H9 (cell line): Measurements from ENCODE around the gene MUSTN1. TPM values are rescaled to one million over a fixed set of nuclear protein-coding genes. Genes with fewer than 3 reads are reported as not detected.
A peak's percentile ranks its signal among the peaks of the same experiment; 100 is the strongest.

Experiments used
- DNase-seq: peaks from one replicate; pipeline ENCODE4 v3.0.0-alpha.2; 2017
- H2AFZ ChIP-seq: one replicate; pipeline ENCODE4 v1.6.1; 2013; ENCODE audit warnings: mild to moderate bottlenecking, low read length, control low read depth, moderate library complexity
- H2AK5ac ChIP-seq: 2 replicates; pipeline ENCODE4 v1.6.1; 2013; ENCODE audit warnings: low read length, control low read depth, mixed read lengths; ENCODE audit not compliant: insufficient read length
- H2BK120ac ChIP-seq: one replicate; pipeline ENCODE4 v1.6.1; 2013; ENCODE audit warnings: low read depth, mild to moderate bottlenecking, low read length, control low read depth, inconsistent platforms; ENCODE audit not compliant: poor library complexity, severe bottlenecking
- H2BK12ac ChIP-seq: 2 replicates; pipeline ENCODE4 v1.6.1; 2013; ENCODE audit warnings: low read length, control low read depth, mixed read lengths, low read depth; ENCODE audit not compliant: insufficient read length
- H2BK15ac ChIP-seq: 2 replicates; pipeline ENCODE4 v1.6.1; 2013; ENCODE audit warnings: low read depth, low read length, control low read depth
- H2BK20ac ChIP-seq: one replicate; pipeline ENCODE4 v1.6.1; 2013; ENCODE audit warnings: low read depth, mild to moderate bottlenecking, low read length, control low read depth, inconsistent platforms; ENCODE audit not compliant: poor library complexity, severe bottlenecking
- H2BK5ac ChIP-seq: 2 replicates; pipeline ENCODE4 v1.6.1; 2013; ENCODE audit warnings: low read length, control low read depth, mixed read lengths; ENCODE audit not compliant: insufficient read length
- H3K14ac ChIP-seq: 2 replicates; pipeline ENCODE4 v1.6.1; 2013; ENCODE audit warnings: low read length, control low read depth; ENCODE audit not compliant: insufficient read depth
- H3K18ac ChIP-seq: 2 replicates; pipeline ENCODE4 v1.6.1; 2013; ENCODE audit warnings: low read depth, mild to moderate bottlenecking, mixed read lengths, low read length, control low read depth; ENCODE audit not compliant: insufficient read length
- H3K23ac ChIP-seq: 2 replicates; pipeline ENCODE4 v1.6.1; 2013; ENCODE audit warnings: low read length, control low read depth, mixed read lengths, low read depth; ENCODE audit not compliant: insufficient read length
- H3K23me2 ChIP-seq: 2 replicates; pipeline ENCODE4 v1.6.1; 2013; ENCODE audit warnings: low read depth, mild to moderate bottlenecking, mixed read lengths, low read length, control low read depth; ENCODE audit not compliant: insufficient read length, poor library complexity, severe bottlenecking
- H3K27ac ChIP-seq: 2 replicates; pipeline ENCODE4 v1.5.1; 2013; ENCODE audit warnings: low read length, control low read depth, mixed read lengths, low read depth; ENCODE audit not compliant: insufficient read length
- H3K27me3 ChIP-seq: 2 replicates; pipeline ENCODE4 v1.6.1; 2013; ENCODE audit warnings: low read length, control low read depth, inconsistent platforms; ENCODE audit not compliant: insufficient read depth
- H3K4ac ChIP-seq: 2 replicates; pipeline ENCODE4 v1.6.1; 2013; ENCODE audit warnings: low read depth, mild to moderate bottlenecking, control low read depth, inconsistent platforms, low read length, moderate library complexity
- H3K4me1 ChIP-seq: 2 replicates; pipeline ENCODE4 v1.6.1; 2013; ENCODE audit warnings: low read length, control low read depth, inconsistent platforms; ENCODE audit not compliant: insufficient read depth
- H3K4me2 ChIP-seq: 2 replicates; pipeline ENCODE4 v1.6.1; 2013; ENCODE audit warnings: low read length, control low read depth, mixed read lengths; ENCODE audit not compliant: insufficient read length, insufficient read depth
- H3K56ac ChIP-seq: 2 replicates; pipeline ENCODE4 v1.6.1; 2013; ENCODE audit warnings: low read depth, mild to moderate bottlenecking, mixed read lengths, low read length, control low read depth; ENCODE audit not compliant: insufficient read length
- H3K79me1 ChIP-seq: 2 replicates; pipeline ENCODE4 v1.6.1; 2013; ENCODE audit warnings: low read depth, mild to moderate bottlenecking, moderate library complexity, low read length, control low read depth, inconsistent platforms; ENCODE audit not compliant: insufficient read depth, poor library complexity, severe bottlenecking
- H3K79me2 ChIP-seq: 2 replicates; pipeline ENCODE4 v1.6.1; 2013; ENCODE audit warnings: low read length, control low read depth, inconsistent platforms; ENCODE audit not compliant: insufficient read depth
- H3K9ac ChIP-seq: 2 replicates; pipeline ENCODE4 v1.6.1; 2013; ENCODE audit warnings: low read length, control low read depth, mixed read lengths; ENCODE audit not compliant: insufficient read length; ENCODE audit errors: extremely low read depth
- H3K9me3 ChIP-seq: one replicate; pipeline ENCODE4 v1.6.1; 2013; ENCODE audit warnings: low read depth, low read length, inconsistent platforms; ENCODE audit not compliant: control insufficient read depth
- H3T11ph ChIP-seq: one replicate; pipeline ENCODE4 v1.6.1; 2013; ENCODE audit warnings: mild to moderate bottlenecking, low read length, control low read depth, inconsistent platforms
- H4K20me1 ChIP-seq: one replicate; pipeline ENCODE4 v1.6.1; 2013; ENCODE audit not compliant: control insufficient read depth, insufficient read length, insufficient read depth
- H4K5ac ChIP-seq: 2 replicates; pipeline ENCODE4 v1.6.1; 2013; ENCODE audit warnings: low read depth, mild to moderate bottlenecking, mixed read lengths, low read length, control low read depth; ENCODE audit not compliant: insufficient read length
- H4K8ac ChIP-seq: replicated peaks from 2 replicates; pipeline ENCODE4 v1.6.1; 2013; ENCODE audit warnings: low read length, control low read depth, mixed read lengths, low read depth; ENCODE audit not compliant: insufficient read length
- H4K91ac ChIP-seq: 2 replicates; pipeline ENCODE4 v1.6.1; 2013; ENCODE audit warnings: low read depth, mild to moderate bottlenecking, moderate library complexity, mixed read lengths, low read length, control low read depth; ENCODE audit not compliant: insufficient read length
- H3K27ac Mint-ChIP-seq, 3 experiments: 2 replicates in 2 of 3; 3 replicates in 1 of 3; pipeline ENCODE4 v1.8.0; 2020 to 2021; ENCODE audit warnings: mixed read lengths in 3 of 3, mild to moderate bottlenecking in 1 of 3, moderate library complexity in 1 of 3
- H3K27me3 Mint-ChIP-seq: 2 replicates; pipeline ENCODE4 v1.8.0; 2021; ENCODE audit warnings: low read depth, mild to moderate bottlenecking, moderate library complexity, mixed read lengths
- H3K36me3 Mint-ChIP-seq, 3 experiments: 2 replicates in 2 of 3; 3 replicates in 1 of 3; pipeline ENCODE4 v1.8.0; 2020 to 2021; ENCODE audit warnings: low read depth in 3 of 3, mixed read lengths in 3 of 3; ENCODE audit not compliant: insufficient read depth in 1 of 3
- H3K4me1 Mint-ChIP-seq, 2 experiments: 2 replicates each; pipeline ENCODE4 v1.8.0; 2020; ENCODE audit warnings: mixed read lengths in 2 of 2
- H3K4me3 Mint-ChIP-seq, 2 experiments: 2 replicates in 1 of 2; 3 replicates in 1 of 2; pipeline ENCODE4 v1.8.0; 2020 to 2021; ENCODE audit warnings: mild to moderate bottlenecking in 2 of 2, mixed read lengths in 2 of 2, moderate library complexity in 1 of 2
- H3K9me3 Mint-ChIP-seq, 2 experiments: 2 replicates in 1 of 2; 3 replicates in 1 of 2; pipeline ENCODE4 v1.8.0; 2020; ENCODE audit warnings: mild to moderate bottlenecking in 2 of 2, mixed read lengths in 2 of 2, moderate library complexity in 1 of 2
- whole genome bisulfite sequencing: extraction: QIAGEN DNeasy Blood & Tissue Kit; methylation state at CpG from one replicate; pipeline ENCODE4 v1.1.7; 2013; ENCODE audit warnings: missing lambda C conversion rate, low lambda C conversion rate, mixed read lengths; ENCODE audit not compliant: insufficient read length; ENCODE audit errors: extremely low coverage; 5-methylcytosine and 5-hydroxymethylcytosine counted together
- total RNA-seq: library from RNA; stranded (reverse); gene quantifications from 2 replicates; pipeline ENCODE4 v1.2.1, GENCODE V29; 2021
- TF ChIP-seq, protein P1 (sequence below): fragments of 200-600 bp; sonication (generic); conservative IDR thresholded peaks from 3 replicates; pipeline ENCODE4 v1.8.0; 2021; ENCODE audit warnings: antibody characterized with exemption, mild to moderate bottlenecking

The MUSTN1 gene
- total RNA-seq, 1 experiment from 2014 or later = 0.72 TPM

GRCh38 chr3:52852419-52852818 is 17.6 kb upstream of the MUSTN1 start:
- no peak overlapping the region for H2BK12ac ChIP-seq
- Mint-ChIP-seq H3K4me1 (peaks cover 2 to 3% of the 10 kb centered on the region in 2 experiments), H3K27ac (peak overlapping the region in 1 of 3 experiments; percentile 41; a peak in 1 of 7 replicates), H3K4me3 (no peak overlapping the region), H3K27me3 (no peaks in the 10 kb centered on the region), H3K36me3 (peaks cover 14 to 36% (median 27%) of the 10 kb centered on the region in 3 experiments), H3K9me3 (no peaks in the 10 kb centered on the region; a peak in 1 of 5 replicates)
- no peak overlapping the region for H4K91ac ChIP-seq
- TF ChIP-seq, protein P1, sequence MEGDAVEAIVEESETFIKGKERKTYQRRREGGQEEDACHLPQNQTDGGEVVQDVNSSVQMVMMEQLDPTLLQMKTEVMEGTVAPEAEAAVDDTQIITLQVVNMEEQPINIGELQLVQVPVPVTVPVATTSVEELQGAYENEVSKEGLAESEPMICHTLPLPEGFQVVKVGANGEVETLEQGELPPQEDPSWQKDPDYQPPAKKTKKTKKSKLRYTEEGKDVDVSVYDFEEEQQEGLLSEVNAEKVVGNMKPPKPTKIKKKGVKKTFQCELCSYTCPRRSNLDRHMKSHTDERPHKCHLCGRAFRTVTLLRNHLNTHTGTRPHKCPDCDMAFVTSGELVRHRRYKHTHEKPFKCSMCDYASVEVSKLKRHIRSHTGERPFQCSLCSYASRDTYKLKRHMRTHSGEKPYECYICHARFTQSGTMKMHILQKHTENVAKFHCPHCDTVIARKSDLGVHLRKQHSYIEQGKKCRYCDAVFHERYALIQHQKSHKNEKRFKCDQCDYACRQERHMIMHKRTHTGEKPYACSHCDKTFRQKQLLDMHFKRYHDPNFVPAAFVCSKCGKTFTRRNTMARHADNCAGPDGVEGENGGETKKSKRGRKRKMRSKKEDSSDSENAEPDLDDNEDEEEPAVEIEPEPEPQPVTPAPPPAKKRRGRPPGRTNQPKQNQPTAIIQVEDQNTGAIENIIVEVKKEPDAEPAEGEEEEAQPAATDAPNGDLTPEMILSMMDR = no peak
- H4K20me1 ChIP-seq = no peaks in the 10 kb centered on the region
- H2AFZ ChIP-seq = no peak overlapping the region
- H2BK20ac ChIP-seq = no peak overlapping the region
- WGBS = no CpG with 5 or more reads among the region's 2 CpGs
- no peak overlapping the region for H3K18ac ChIP-seq
- no peaks in the 10 kb centered on the region for H3K23me2 ChIP-seq
- no peak overlapping the region for H3K14ac ChIP-seq
- no peak overlapping the region for H3K4ac ChIP-seq
- no peak for DNase-seq
- H2BK5ac ChIP-seq = no peak overlapping the region
- no peak overlapping the region for H2AK5ac ChIP-seq
- H2BK120ac ChIP-seq = no peak overlapping the region
- no peaks in the 10 kb centered on the region for H3K27me3 ChIP-seq
- no peak overlapping the region for H2BK15ac ChIP-seq
- H3K9ac ChIP-seq = no peak overlapping the region
- no peak overlapping the region for H3T11ph ChIP-seq
- no peak overlapping the region for H3K27ac ChIP-seq
- no peak overlapping the region for H3K4me2 ChIP-seq
- H3K4me1 ChIP-seq = no peaks in the 10 kb centered on the region
- H3K23ac ChIP-seq = no peak overlapping the region
- H3K79me1 ChIP-seq = no peaks in the 10 kb centered on the region
- no peak overlapping the region for H3K56ac ChIP-seq
- no peaks in the 10 kb centered on the region for H3K79me2 ChIP-seq
- no peak overlapping the region for H4K8ac ChIP-seq
- no peaks in the 10 kb centered on the region for H3K9me3 ChIP-seq
- H4K5ac ChIP-seq = no peak overlapping the region
